B cell (primary cell): ENCODE results near the gene APOB. TPM values are rescaled to one million over a fixed set of nuclear protein-coding genes. Genes with fewer than 3 reads are reported as not detected.

Source experiments
- ATAC-seq: fragments of 200-7000 bp; cut with Tn5 transposase; one replicate; pipeline ENCODE4 v1.10.0; 2021; ENCODE audit warnings: low read depth, mild to moderate bottlenecking, moderate number of reproducible peaks, moderate library complexity
- CTCF ChIA-PET: fragments of 350-600 bp; sonication (Branson Sonifier 250); formaldehyde crosslinking; loops from one replicate; lab custom pipeline; 2021; ENCODE audit warnings: antibody characterized with exemption, inconsistent platforms; lab: Charles Lee
- POLR2A ChIA-PET: fragments of 350-600 bp; sonication (Branson Sonifier 250); formaldehyde crosslinking; loops from one replicate; lab custom pipeline; 2021; ENCODE audit warnings: antibody characterized with exemption; lab: Charles Lee
- DNase-seq: peaks from one replicate; pipeline ENCODE4 v3.0.0; 2013
- H2AFZ ChIP-seq: 2 replicates; pipeline ENCODE4 v1.6.1; 2012; ENCODE audit warnings: mild to moderate bottlenecking, low read depth, low read length; ENCODE audit not compliant: insufficient read depth, poor library complexity, severe bottlenecking
- H3K27ac ChIP-seq, 2 donors: 1 replicate in 1 of 2; 2 replicates in 1 of 2; pipeline ENCODE4 v1.5.1; 2012 to 2013; ENCODE audit warnings: low read length in 2 of 2, mild to moderate bottlenecking in 2 of 2, moderate library complexity in 1 of 2
- H3K27me3 ChIP-seq, 4 experiments: fragments of 200-600 bp in 1 of 4; sonication (generic) in 1 of 4; replicated peaks in 1 of 4; 1 replicate in 2 of 4; 2 replicates in 2 of 4; pipeline versions ENCODE4 v1.6.1 to v1.7.0; 2013 to 2016; ENCODE audit warnings: low read length in 3 of 4, mild to moderate bottlenecking in 2 of 4, mixed read lengths in 1 of 4, moderate library complexity in 1 of 4; ENCODE audit not compliant: insufficient read depth in 4 of 4, control insufficient read depth in 3 of 4; ENCODE audit errors: control extremely low read depth in 1 of 4
- H3K36me3 ChIP-seq, 2 experiments: replicated peaks in 1 of 2; 1 replicate in 1 of 2; 2 replicates in 1 of 2; pipeline versions ENCODE4 v1.6.1 to v1.7.1; 2013; ENCODE audit warnings: low read length in 1 of 2; ENCODE audit not compliant: insufficient read depth in 2 of 2, control insufficient read depth in 1 of 2; ENCODE audit errors: control extremely low read depth in 1 of 2, extremely low read depth in 1 of 2
- H3K4me1 ChIP-seq, 2 donors: fragments of 200-600 bp in 1 of 2; sonication (generic) in 1 of 2; 1 replicate in 1 of 2; 2 replicates in 1 of 2; pipeline versions ENCODE4 v1.5.1 to v1.6.1; 2013 to 2017; ENCODE audit warnings: low read length in 2 of 2; ENCODE audit not compliant: control insufficient read depth in 2 of 2, insufficient read depth in 2 of 2
- H3K4me2 ChIP-seq: replicated peaks from 2 replicates; pipeline ENCODE3; 2012; ENCODE audit warnings: mild to moderate bottlenecking, low read depth, low read length; ENCODE audit not compliant: poor library complexity, severe bottlenecking
- H3K4me3 ChIP-seq, 5 experiments: fragments of 200-600 bp in 1 of 5; sonication (generic) in 1 of 5; 1 replicate in 3 of 5; 2 replicates in 2 of 5; pipeline versions ENCODE4 v1.5.1 to v1.7.0; 2011 to 2016; ENCODE audit warnings: low read length in 4 of 5, mild to moderate bottlenecking in 4 of 5, low read depth in 2 of 5, control low read depth in 1 of 5, moderate library complexity in 1 of 5; ENCODE audit not compliant: insufficient read depth in 1 of 5; ENCODE audit errors: control extremely low read depth in 1 of 5, extremely low read depth in 1 of 5
- H3K79me2 ChIP-seq: fragments of 200-600 bp; sonication (generic); one replicate; pipeline ENCODE4 v1.6.0; 2016; ENCODE audit warnings: low read length; ENCODE audit not compliant: control insufficient read depth, insufficient read depth
- H3K9ac ChIP-seq: fragments of 200-600 bp; sonication (generic); 2 replicates; pipeline ENCODE4 v1.6.1; 2017; ENCODE audit warnings: mild to moderate bottlenecking, low read length, moderate library complexity
- H3K9me3 ChIP-seq, 3 donors: one replicate each; pipeline versions ENCODE4 v1.6.1 to v1.7.1; 2013; ENCODE audit warnings: low read length in 2 of 3; ENCODE audit not compliant: control insufficient read depth in 2 of 3, insufficient read depth in 1 of 3; ENCODE audit errors: control extremely low read depth in 1 of 3
- H4K20me1 ChIP-seq: 2 replicates; pipeline ENCODE4 v1.6.0; 2012; ENCODE audit warnings: mild to moderate bottlenecking, low read length; ENCODE audit not compliant: insufficient read depth, control insufficient read depth, poor library complexity, severe bottlenecking
- H3K27ac Mint-ChIP-seq: one replicate; pipeline ENCODE4 v1.8.0; 2021; ENCODE audit warnings: mixed read lengths
- H3K27me3 Mint-ChIP-seq: one replicate; pipeline ENCODE4 v1.8.0; 2021; ENCODE audit warnings: mixed read lengths
- H3K4me1 Mint-ChIP-seq: one replicate; pipeline ENCODE4 v1.8.0; 2021; ENCODE audit warnings: mixed read lengths
- H3K4me3 Mint-ChIP-seq: one replicate; pipeline ENCODE4 v1.8.0; 2021; ENCODE audit warnings: mixed read lengths
- H3K9me3 Mint-ChIP-seq: one replicate; pipeline ENCODE4 v1.8.0; 2022; ENCODE audit warnings: mixed read lengths; ENCODE audit not compliant: insufficient read depth
- CTCF ChIP-seq: fragments of 200-600 bp; IDR thresholded peaks from one replicate; pipeline ENCODE4 v1.8.0; 2022; ENCODE audit warnings: antibody characterized with exemption, mild to moderate bottlenecking
- EZH2 ChIP-seq: IDR thresholded peaks from 2 replicates; pipeline ENCODE4 v1.6.1; 2012; ENCODE audit warnings: borderline replicate concordance, low read depth, mild to moderate bottlenecking, moderate library complexity, low read length; ENCODE audit not compliant: insufficient read depth, poor library complexity, severe bottlenecking
- WGBS: methylation state at CpG from one replicate; pipeline ENCODE4 v1.1.5; 2013; ENCODE audit warnings: missing lambda C conversion rate; ENCODE audit not compliant: insufficient coverage; 5-methylcytosine and 5-hydroxymethylcytosine counted together
- intact Hi-C: fragments of 100-400 bp; cut with micrococcal nuclease; formaldehyde crosslinking; loops from one replicate; pipeline ENCODE4 v1.10.0; 2022
- polyA plus RNA-seq: library from polyadenylated mRNA; depleted of rRNA; stranded (reverse); fragments of >200 nt; gene quantifications from 2 replicates; pipeline ENCODE4 v1.2.3, GENCODE V29; 2012
- total RNA-seq, 2 donors: library from RNA; stranded (reverse); fragments of 120-200 nt in 1 of 2; gene quantifications; 1 replicate in 1 of 2; 2 replicates in 1 of 2; pipeline versions ENCODE4 v1.2.3 to v1.2.4, GENCODE V29; 2013 to 2022

The APOB gene
- total and polyA plus RNA-seq, 2 donors (not counting 1 experiment from before 2014, with no cell fraction given): not detected

- CTCF ChIA-PET: interaction anchor here (1.2 kb wide), 1 partner anchor 10 kb away, joined by 3 read pairs; no protein-coding TSS in a partner anchor
- Histone ChIP-seq H3K9me3 (peaks cover 0 to 3% (median 0%) of the 10 kb centered on the region in 3 donors), H3K9ac (no peak overlapping the region), H3K4me1 (no peaks in the 10 kb centered on the region), H3K79me2 (no peaks in the 10 kb centered on the region), H3K27me3 (peaks cover 0 to 4% (median 1%) of the 10 kb centered on the region in 4 experiments), H3K27ac (no peak overlapping the region), H4K20me1 (no peaks in the 10 kb centered on the region), H3K36me3 (no peaks in the 10 kb centered on the region), H2AFZ (no peak overlapping the region), H3K4me2 (no peak overlapping the region), H3K4me3 (no peak overlapping the region)
- H3K27ac Mint-ChIP-seq: no peak overlapping the region
- no peaks in the 10 kb centered on the region for H3K4me1 Mint-ChIP-seq
- ATAC-seq: no peak
- no peak overlapping the region for H3K4me3 Mint-ChIP-seq
- H3K27me3 Mint-ChIP-seq: peaks cover 22% of the 10 kb centered on the region
- POLR2A ChIA-PET: no interaction called here
- WGBS: no CpG with 5 or more reads among the region's 3 CpGs
- H3K9me3 Mint-ChIP-seq: no peaks in the 10 kb centered on the region
- intact Hi-C loops: no loop called here
- DNase-seq: no peak
- TF ChIP-seq CTCF (no peak), EZH2 (no peak)
Observed at GRCh38 chr2:21055451-21055850, 11.6 kb upstream of the APOB start.

GRCh38 chr2:21054011-21054410 is 10.1 kb upstream of the APOB start:
- no peak for ATAC-seq
- H3K4me3 Mint-ChIP-seq: no peak overlapping the region
- H3K4me1 Mint-ChIP-seq: no peaks in the 10 kb centered on the region
- Histone ChIP-seq H3K4me2 (no peak overlapping the region), H3K36me3 (no peaks in the 10 kb centered on the region), H3K4me3 (no peak overlapping the region), H3K9ac (no peak overlapping the region), H3K27me3 (peaks cover 0 to 4% (median 1%) of the 10 kb centered on the region in 4 experiments), H4K20me1 (no peaks in the 10 kb centered on the region), H2AFZ (no peak overlapping the region), H3K79me2 (no peaks in the 10 kb centered on the region), H3K9me3 (no peaks in the 10 kb centered on the region), H3K27ac (no peak overlapping the region), H3K4me1 (no peaks in the 10 kb centered on the region)
- 100% methylated on average over 2 of the region's 6 CpGs for whole genome bisulfite sequencing
- no peak for TF ChIP-seq EZH2
- TF ChIP-seq CTCF: no peak
- peaks cover 22% of the 10 kb centered on the region for H3K27me3 Mint-ChIP-seq
- DNase-seq: no peak
- no peak overlapping the region for H3K27ac Mint-ChIP-seq
- POLR2A ChIA-PET: no interaction called here
- H3K9me3 Mint-ChIP-seq: no peaks in the 10 kb centered on the region
- CTCF ChIA-PET: interaction anchor here (1.4 kb wide), 1 partner anchor 12 kb away, joined by 4 read pairs; no protein-coding TSS in a partner anchor
- intact Hi-C loops: no loop called here
